ENCODE measurements around the gene RMND5A.

RMND5A gene

GRCh38 chr2:86768189-86768949 lies 48.3 kb downstream of the RMND5A start:
- DNase-seq = no peak

GRCh38 chr2:86769838-86770237 lies 49.7 kb downstream of the RMND5A start:
- no peak for DNase-seq

- no peak for DNase-seq
These were observed 50.8 kb downstream of the RMND5A start for GRCh38 chr2:86770816-86771301.

GRCh38 chr2:86772611-86773010 lies 52.5 kb downstream of the RMND5A start:
- DNase-seq = no peak

GRCh38 chr2:86774862-86775261 lies 54.8 kb downstream of the RMND5A start:
- DNase-seq = no peak

GRCh38 chr2:86775338-86775737 lies 55.2 kb downstream of the RMND5A start:
- no peak for DNase-seq

GRCh38 chr2:86776532-86776931 lies 56.4 kb downstream of the RMND5A start:
- DNase-seq = no peak

GRCh38 chr2:86778957-86779356 lies 58.9 kb downstream of the RMND5A start:
- no peak for DNase-seq

GRCh38 chr2:86779971-86780370 lies 59.9 kb downstream of the RMND5A start:
- no peak for DNase-seq

- DNase-seq = no peak
These were observed 61.3 kb downstream of the RMND5A start for GRCh38 chr2:86781363-86781762.

GRCh38 chr2:86782748-86783147 lies 62.7 kb downstream of the RMND5A start:
- DNase-seq = no peak

- DNase-seq = no peak
These were observed 63.7 kb downstream of the RMND5A start for GRCh38 chr2:86783615-86784339.

GRCh38 chr2:86785456-86785855 lies 65.4 kb downstream of the RMND5A start:
- no peak for DNase-seq

- DNase-seq = peak; percentile 16
These were observed 66.0 kb downstream of the RMND5A start for GRCh38 chr2:86786001-86786536.

GRCh38 chr2:86787736-86788135 lies 67.6 kb downstream of the RMND5A start:
- no peak for DNase-seq

- DNase-seq = no peak
These were observed 68.1 kb downstream of the RMND5A start for GRCh38 chr2:86788165-86788564.

- DNase-seq = peak; percentile 44
These were observed 69.0 kb downstream of the RMND5A start for GRCh38 chr2:86788881-86789686.

- DNase-seq = no peak
These were observed 69.6 kb downstream of the RMND5A start for GRCh38 chr2:86789687-86790133.

- no peak for DNase-seq
These were observed 70.1 kb downstream of the RMND5A start for GRCh38 chr2:86790134-86790675.

- DNase-seq = peak; percentile 31
These were observed 70.8 kb downstream of the RMND5A start, which contains the start of gene CD8A for GRCh38 chr2:86790676-86791572. Gene CD8A, minus strand, starts transcription at chr2:86790913. Its CDS starts 88 bp downstream, at chr2:86790825.

- DNase-seq = peak; percentile 18
These were observed 71.5 kb downstream of the RMND5A start for GRCh38 chr2:86791573-86791972.

Data from NCI-H82 (cell line).